RPMI8226 (cell line): ENCODE measurements around the gene MEFV.

Experiments used
- DNase-seq: peaks from one replicate; pipeline ENCODE4 v3.0.0-alpha.2; 2015

Gene MEFV

GRCh38 chr16:3268294-3268693 lies 11.9 kb upstream of the MEFV start:
- DNase-seq, result no peak

DNA sequence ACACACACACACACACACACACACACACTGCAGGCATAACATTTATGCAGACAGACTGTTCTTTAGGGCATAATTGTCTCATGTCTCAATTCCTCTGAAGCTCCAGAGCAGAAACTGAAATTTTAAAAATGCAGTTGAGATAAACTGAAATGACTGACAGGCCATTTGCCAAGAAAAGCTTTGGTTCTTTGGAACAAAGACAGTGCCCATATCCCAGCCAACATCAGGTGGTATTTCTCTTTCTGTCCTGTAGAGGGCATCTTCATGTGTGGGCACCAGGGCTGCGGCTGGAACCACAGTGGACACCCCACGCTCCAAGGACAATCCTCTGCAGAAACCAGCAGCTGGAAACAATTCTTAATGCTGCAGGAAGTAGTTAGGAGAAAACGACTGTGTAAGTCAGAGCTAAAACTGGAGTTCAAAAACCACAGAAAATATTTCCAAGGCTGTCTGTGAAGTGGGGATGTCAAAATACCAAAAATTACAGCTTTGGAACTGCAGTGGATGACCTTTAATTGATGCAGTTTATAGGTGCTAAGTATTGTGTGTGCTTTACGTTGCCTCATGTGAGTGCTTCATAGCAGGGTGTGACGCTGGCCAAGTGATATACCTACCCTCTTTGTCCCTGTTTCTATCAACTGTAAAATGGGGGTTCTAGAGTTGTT lies 10.6 kb upstream of the MEFV start:
- peak; percentile 26 for DNase-seq

- DNase-seq, result peak; percentile 99
Measured at GRCh38 chr16:3264137-3265036, 8.0 kb upstream of the MEFV start.

DNA sequence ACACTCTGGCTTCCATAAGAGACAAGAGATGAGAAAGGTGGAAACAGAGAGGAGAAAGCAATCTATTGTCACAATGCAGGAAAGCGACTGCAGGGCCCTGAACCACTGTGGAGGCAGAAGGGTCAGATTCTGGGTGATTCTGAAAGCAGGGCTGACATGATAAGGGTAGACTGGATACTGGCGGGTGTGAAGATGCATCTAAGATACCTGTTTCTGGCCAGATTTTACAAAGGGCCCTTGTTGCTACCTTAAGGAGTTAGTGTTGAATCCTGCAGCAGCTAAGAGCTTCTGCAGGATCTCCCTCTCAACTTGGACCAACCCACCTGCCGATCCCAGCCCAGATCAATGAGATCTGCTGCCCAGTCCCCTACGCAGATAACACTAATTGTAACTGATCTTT lies 6.1 kb upstream of the MEFV start:
- no peak for DNase-seq

DNA sequence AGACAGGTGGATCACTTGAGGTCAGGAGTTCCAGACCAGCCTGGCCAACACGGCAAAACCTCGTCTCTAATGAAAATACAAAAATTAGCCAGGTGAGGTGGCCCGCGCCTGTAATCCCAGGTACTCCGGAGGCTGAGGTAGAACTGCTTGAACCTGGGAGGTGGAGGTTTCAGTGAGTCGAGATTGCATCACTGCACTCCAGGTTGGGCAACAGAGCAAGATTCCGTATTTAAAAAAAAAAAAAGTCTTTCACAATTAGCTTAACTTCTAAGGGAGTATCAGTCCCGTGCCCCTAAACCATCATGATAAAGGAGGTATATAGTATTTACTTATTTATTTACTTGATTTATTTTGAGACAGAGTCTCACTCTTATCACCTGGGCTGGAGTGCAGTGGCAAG lies 3.4 kb upstream of the MEFV start:
- no peak for DNase-seq

DNA sequence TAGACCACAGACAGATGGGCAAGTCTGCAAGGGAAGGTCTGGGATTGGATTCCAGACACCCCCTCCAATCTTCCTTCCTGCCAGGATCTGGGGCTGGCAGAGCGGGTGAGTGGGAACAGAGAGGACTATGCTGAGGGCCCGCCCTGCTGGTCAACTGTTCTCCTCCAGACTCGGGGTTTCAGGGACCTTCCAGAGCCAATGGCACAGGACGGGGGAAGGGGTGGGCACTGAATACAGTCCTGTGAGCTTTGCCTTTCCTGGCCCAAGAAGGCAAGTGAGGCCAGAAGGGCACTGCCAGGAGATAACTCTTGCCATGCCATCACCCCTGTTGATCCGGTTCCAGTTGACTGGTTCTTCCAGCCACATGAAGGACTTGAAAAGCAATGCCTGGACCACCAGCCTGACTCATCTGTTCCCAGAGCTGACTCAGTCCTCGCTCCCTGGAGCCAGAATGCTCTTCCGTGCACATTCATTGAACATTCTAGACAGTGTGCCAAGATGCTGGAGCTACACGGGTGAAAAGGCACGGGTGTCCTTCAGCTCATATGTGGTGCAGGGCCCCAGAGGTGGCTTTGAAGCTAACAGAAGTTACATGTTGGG lies 533 bp upstream of the MEFV start:
- DNase-seq, result no peak

DNA sequence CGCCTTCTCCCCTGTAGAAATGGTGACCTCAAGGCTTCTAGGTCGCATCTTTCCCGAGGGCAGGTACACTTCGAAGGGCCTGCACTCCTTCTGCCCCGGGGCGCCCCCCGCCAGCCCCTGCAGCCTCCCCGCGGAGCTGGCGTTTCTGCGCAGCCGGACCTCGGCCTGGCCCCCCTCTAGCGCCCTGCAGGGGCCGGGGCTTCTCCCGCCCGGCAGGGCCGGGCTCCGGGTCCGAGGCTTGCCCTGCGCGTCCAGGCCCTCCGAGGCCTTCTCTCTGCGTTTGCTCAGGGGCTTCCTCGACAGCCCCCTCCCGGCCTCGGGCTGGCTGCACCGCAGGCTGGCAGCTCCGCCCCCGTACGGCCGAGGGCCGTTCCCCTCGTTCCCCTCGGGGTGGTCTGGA lies 2.1 kb downstream of the MEFV start:
- DNase-seq, result no peak

GRCh38 chr16:3252967-3253366 lies 3.5 kb downstream of the MEFV start:
- DNase-seq, result peak; percentile 64

- DNase-seq, result no peak
Measured at GRCh38 chr16:3249451-3249850, 7.0 kb downstream of the MEFV start.

DNA sequence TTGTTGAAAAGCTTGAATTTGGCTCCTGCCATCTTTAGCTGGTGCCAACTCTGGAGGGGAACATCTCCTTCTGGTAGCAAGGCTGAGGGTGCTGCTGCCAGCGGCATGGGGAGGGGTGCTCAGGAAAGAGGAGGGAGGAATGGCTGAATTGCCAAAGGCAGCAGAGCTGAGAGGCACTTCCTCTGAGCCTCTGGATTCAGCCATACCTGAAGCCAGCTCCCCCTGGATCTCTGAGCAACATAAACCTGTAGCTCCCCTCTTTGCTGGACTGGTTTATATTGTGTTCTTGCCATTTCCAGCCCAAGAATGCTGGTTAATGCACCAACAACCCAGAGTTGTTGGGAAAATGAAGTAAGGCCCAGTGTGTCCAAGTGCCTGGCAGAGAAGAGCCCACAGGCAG lies 7.4 kb downstream of the MEFV start:
- DNase-seq, result no peak

- no peak for DNase-seq
Measured at GRCh38 chr16:3248596-3248995, 7.8 kb downstream of the MEFV start.

DNA sequence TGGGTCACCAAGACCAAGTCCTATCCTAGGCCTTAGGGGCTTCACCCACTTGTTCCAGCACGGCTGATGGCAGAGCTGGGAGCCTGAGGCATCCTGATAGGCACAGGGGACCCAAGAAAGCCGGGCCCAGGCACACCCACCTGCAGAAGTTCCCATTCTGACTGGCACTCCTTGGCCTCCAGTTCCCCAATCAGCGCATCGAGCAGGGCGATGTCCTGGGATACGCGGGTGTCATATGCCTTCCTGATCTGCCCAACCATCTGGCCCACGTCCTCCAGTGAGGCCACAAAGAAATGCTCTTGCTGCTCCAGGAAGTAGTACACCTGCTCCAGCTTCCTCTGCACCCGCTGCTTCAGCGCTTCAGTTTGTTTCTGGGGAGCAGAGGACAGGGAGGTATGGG lies 9.6 kb downstream of the MEFV start:
- no peak for DNase-seq

DNA sequence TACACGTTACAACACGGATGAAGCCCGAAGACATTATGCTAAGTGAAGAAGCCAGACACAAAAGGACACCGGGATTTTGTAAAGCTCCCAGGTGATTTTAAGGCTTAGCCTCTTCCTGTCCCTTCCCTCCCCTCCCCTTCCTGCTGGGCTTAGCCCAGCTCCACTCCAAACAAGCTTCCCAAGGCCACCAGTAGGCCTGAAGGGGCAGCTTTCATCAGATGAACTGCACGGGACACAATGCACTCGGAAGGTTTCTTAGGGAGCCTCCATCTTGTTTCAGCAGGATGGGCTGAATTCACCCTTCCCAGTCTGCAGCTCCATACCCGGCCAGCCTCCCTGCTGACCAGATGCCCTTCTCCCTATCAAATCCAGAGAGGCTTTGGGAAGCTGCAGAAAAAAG lies 10.4 kb downstream of the MEFV start:
- no peak for DNase-seq

GRCh38 chr16:3243882-3244281 lies 12.6 kb downstream of the MEFV start:
- no peak for DNase-seq

DNA sequence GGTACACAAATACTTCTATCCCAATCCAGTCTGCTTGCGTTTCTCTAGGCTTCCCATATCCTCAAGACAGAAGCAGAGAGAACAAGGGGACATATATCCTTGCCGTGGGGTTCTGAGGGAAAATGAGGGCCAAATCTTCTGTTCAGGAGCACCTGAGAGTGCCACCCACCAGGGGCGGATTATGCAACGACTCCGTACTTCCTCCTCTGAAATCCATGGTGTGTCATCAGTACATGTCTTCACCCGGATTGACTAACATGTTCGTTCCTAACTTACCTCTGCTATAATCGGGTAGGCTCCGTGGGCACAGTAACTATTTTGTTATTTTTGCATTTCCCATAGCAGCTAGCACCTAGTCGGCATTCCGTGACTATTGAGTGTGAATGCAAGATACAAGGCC lies 13.7 kb downstream of the MEFV start:
- DNase-seq, result no peak

GRCh38 chr16:3241761-3242160 lies 14.7 kb downstream of the MEFV start:
- no peak for DNase-seq

GRCh38 chr16:3235856-3236669 lies 20.4 kb downstream of the MEFV start:
- DNase-seq, result no peak

GRCh38 chr16:3234857-3235561 lies 21.4 kb downstream of the MEFV start, which contains the start of gene ZNF200:
ZNF200 (minus strand) TSS chr16:3235158; CDS start chr16:3233755, 1,403 bp downstream.
- peak; percentile 99 for DNase-seq

- DNase-seq, result no peak
Measured at GRCh38 chr16:3234543-3234856, 21.9 kb downstream of the MEFV start.

DNA sequence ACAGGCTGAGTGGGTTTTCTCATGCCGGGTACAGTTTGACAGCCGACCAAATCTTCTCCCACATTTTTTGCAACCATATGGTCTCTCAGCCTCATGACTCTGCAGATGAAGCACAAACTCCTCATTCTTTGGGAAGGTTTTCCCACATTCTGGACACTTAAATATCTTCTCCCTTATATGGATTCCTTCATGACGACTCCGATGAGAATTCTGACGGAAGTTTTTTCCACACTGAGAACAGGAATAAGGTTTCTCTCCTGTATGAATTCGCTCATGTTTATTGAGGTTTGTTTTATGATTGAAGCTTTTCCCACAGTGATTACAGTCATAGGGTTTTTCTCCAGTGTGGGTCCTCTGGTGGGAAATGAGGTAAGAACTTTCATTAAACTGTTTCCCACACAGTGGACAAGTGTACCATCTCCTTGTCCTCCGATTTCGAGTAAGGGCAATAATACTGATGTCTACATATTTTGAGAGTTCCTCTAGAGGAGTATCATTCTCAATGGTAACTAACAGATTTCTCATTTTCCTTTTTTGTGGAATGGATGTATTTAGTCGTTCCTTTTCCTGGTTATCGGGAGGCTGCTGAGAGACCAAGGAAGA lies 32.4 kb downstream of the MEFV start:
- DNase-seq, result no peak

GRCh38 chr16:3220839-3221238 lies 35.6 kb downstream of the MEFV start:
- DNase-seq, result no peak

DNA sequence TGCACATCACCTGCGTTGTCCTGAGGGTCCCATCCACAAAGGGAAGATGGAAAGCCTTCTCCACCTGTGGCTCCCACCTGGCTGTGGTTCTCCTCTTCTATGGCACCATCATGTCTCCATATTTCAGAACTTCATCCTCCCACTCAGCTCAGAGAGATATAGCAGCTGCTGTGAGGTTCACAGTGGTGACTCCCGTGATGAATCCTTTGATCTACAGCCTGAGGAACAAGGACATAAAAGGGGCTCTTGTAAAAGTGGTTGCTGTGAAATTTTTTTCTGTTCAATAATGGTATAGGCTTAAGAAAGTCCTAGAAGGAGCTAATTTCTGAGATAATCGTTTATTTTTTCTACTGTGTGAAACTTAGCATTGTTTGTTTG lies 40.2 kb downstream of the MEFV start:
- DNase-seq, result no peak
